Hematopoietic multipotent progenitor cell treated with erythropoietin and hydrocortisone succinate and interleukin-3 and kit ligand, for 8 days (in vitro differentiated cells): ENCODE results near the gene HOXA10.

ENCODE experiments used
- DNase-seq: peaks from one replicate; pipeline ENCODE4 v3.0.0-alpha.2; 2015

HOXA10 gene

GRCh38 chr7:27179030-27179429, 4.9 kb upstream of the HOXA10 start:
- no peak for DNase-seq

DNA sequence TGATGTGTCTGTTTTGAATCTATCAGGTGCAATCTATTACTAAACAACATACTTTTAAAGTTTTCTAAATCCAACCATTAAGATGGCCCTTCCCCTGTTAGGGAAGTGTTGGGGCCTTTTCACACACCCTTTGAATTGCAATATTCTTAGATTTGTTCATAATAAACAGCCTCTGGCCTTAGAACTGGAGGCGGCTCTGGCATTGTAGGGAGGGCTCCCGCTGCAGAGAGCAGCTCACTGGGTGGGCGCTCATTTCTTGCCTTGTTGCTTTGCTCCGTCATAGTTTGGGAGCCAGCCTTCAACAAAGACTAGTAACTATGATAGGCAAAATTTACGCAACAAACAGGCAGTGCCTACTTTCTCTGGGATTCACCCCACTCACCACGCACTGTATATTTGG, 4.2 kb upstream of the HOXA10 start:
- no peak for DNase-seq

- DNase-seq: no peak
These were observed 3.7 kb upstream of the HOXA10 start for GRCh38 chr7:27177795-27178320.

DNA sequence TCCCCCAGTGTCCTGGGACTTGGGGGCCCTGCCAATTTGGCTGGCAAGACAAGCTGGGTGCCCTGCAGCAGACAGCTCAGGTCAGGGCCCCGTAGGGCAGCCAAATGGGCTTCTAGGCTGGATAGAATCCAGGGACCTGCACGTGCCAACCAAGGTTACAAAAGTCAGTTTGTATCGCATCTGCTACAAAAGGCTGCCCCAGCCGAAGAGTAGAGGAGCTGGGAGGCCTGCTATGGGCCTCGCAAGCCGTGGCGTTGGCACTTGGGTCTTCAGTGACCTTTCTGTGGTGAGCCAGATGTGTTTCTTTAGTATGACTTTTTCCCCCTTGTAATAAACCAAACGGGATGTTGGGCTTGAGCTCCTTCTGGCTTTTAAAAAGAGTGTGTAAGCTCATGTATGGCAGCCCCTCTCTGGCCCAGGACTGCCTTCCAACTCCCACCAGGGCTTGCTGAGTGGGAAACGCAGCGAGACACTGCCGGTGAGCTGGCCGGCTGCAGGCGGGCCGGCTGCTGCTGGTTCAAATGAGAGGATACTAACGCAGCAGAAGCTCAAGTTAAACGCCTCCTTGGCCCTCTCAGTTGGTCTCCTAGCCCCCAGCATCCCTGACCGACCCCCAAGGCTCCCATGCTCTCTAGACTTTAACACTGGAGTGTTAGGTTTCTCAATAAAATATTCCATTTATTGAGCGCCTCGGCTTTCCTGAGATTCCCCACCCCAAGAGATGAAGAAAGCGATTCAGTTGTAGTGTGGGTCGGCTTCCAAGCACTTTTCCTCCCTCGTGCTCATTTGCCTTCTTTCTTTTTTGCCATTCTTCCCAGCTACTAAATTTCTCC, 3.1 kb upstream of the HOXA10 start:
- DNase-seq: no peak

DNA sequence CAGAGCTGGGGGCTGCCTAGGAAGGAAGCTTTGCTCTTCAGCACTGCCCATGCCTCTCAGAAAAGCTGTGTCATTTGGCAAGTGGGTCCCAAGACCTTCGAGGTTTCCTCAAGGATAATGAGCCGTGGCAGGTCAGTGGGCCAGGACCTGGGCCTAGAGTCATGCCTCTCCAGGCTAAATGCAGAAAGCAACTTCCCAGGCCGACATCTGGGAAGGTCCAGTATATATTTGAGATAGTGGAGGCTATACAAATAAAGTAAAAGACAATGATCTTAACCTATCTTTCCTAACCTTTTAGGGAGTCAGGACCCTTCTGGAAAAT, 2.4 kb upstream of the HOXA10 start:
- DNase-seq: no peak

- no peak for DNase-seq
These were observed 1.8 kb upstream of the HOXA10 start for GRCh38 chr7:27175626-27176523.

- DNase-seq: no peak
These were observed 930 bp upstream of the HOXA10 start for GRCh38 chr7:27174874-27175625.

DNA sequence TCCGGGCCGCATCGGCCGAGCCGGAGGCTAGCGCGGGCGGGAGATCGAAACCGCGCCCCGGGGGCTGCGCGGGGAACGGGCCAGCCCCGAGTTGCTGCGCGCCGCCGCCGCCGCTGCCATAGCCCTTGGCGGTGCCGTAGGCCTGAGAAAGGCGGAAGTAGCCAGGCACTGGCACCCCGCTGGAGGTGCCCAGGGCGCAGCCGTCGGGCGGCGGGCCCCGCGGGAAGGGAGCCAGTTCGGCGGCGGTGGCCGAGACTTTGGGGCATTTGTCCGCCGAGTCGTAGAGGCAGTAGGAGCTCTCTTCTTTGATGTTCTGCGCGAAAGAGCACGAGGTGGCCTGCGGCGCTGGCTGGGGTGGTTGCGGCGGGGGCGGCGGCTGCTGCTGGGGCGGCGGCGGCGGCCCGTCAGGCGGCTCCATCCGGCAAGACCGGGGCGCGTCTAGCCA, 587 bp downstream of the HOXA10 start:
- no peak for DNase-seq

DNA sequence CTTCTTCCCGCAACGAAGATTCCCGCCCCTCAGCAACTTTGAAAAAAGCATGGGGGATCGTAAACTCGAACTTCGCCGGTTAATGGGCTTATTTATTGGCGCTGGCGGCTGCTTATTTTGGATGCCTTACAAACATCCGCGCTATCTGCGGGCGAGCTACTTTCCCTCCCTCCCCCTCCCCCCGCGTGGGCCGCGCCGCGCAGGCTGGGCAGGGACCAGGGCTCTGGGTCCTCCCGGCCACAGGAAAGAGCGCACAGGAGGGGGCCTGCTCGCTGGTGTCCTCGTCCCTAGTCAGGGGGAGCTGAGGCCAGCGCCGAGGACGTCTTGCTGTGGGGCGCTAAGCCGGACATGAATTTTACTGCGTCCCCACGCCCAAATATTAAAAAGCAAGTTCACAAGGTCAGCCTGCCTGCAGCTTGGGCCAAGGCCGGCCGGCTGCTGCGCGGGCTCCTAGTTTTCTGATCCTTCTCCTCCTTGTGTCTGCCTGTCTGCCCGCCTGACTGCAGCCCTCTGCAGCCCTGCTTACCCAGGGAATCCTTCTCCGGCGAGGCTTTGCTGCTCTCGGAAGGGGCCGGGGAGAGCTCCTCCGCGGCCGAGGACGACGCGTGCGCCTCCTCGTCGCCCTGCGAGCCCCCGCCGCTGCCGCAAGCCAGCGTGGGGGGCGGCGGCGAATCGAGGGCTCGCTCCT, 1.2 kb downstream of the HOXA10 start:
- no peak for DNase-seq

- DNase-seq: no peak
These were observed 1.8 kb downstream of the HOXA10 start for GRCh38 chr7:27172315-27172774.

GRCh38 chr7:27171637-27172314, 2.3 kb downstream of the HOXA10 start:
- DNase-seq: no peak

GRCh38 chr7:27171325-27171636, 2.8 kb downstream of the HOXA10 start:
- no peak for DNase-seq

DNA sequence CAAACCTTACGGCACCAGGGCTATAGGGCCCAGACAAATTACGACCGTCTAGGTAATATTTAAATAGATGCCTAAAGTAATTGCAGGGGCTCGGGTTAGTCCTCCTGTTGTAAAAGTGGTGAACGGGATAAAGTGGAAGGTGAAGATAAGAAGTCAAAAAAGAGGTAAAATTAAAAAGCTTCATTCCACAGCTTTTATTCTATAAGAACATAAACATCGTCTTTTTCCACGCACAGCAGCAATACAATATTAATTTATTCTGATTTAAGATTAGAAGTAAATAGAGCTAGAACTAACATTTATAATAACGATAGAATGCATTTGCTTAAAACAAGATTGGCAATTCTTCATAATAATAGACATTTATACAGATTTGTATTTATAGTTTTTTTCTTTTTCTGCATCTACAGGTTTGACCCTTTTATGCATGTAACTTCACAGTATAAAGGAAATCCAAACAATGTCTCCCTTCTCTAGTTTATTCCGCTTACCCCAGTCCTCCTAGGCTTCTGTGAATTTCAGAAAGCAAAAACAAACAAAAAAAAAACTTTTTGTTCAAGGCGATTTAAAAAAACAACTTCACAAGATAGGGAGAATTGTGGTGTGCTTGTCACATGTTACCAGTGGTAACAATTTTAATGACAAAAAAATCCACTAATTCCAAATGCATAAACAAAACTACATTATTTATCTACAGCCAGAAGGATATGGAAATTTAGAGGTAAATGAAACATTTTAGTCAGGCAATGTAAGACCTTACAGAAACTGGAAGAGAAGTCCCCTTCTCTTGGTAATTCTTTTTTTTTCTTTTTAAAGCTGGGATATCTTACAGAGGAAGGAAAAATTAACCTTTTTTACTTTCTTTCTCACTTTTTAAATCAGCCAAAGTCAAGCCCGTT, 3.4 kb downstream of the HOXA10 start:
- no peak for DNase-seq

- no peak for DNase-seq
These were observed 4.3 kb downstream of the HOXA10 start for GRCh38 chr7:27169658-27170425.

DNA sequence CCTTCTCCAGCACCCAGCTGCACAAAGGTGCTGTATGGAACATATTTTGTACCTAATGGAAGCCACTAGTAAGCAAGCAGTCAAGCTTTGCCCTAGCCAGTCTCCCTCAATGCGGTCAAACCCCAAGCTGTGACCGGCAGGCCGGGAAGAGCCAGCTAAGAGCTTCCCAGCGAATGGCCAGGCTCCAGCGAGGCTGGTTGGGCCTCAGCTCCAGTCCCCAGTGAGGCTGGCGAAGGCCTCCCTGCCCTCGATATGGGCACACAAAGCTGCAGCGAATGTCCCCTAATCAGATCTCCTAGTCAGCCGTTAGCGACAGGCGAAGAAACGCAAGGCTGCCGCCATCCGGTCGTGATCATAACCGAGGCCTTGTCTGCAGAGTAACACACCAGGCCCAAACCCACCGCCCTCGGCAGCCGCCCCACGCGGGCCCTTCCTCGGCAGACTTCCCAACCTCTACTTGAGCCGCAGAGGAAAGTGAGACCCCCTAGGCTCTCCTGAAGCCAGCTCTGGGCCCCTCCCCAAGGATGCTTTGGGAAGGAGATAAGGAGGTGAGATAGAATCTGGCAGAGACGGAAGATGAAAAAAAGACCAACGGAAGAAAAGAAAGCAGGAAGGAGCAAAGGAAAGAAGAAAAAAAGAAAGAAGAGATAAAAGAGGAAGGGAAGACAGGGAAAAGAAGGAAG, 5.7 kb downstream of the HOXA10 start:
- DNase-seq: peak; percentile 79

DNA sequence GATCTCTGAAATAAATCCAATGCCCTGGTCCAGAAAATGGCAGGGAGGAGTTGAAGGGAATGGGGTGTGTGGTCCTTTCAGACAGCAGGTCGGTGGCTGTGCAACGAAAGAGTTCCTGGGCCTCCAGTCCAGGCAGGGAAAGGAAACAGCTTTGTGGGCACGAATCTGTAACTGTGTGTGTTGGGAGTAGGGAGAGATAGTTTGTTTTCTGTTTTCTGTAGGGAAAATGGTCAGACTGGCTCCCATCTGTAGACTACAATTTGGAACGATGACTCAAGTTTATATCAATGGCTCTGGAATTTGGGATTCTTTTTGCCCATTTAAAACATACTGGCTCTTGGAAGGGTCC, 6.2 kb downstream of the HOXA10 start:
- no peak for DNase-seq

- DNase-seq: no peak
These were observed 7.3 kb downstream of the HOXA10 start for GRCh38 chr7:27166531-27167505.

DNA sequence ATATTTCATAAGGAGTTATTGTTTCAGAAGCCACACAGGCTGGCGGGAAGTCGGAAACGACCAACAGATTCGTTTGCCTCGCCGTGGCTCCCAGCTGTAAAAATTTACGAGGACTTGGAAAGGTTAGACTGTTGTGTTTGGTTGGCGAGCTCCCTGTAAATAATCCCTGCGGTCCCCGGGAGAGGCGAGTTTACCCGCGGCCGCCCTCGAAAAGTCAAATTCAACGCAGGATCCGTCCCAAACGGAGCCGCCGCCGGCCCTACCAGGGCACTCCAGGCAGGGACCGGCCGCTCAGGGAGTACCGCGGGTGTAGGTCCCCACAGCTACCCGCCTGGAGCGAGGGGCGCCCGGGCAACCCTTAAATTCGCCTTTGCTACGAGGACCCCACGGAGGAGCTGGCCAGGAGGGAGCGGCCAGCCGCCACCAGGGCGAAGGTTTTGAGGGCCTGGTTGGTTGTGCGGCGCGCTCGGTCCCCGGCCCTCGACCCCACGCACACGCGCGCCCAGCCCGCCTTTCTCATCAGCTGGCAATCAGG, 8.1 kb downstream of the HOXA10 start:
- DNase-seq: no peak
